Lower leg skin (tissue), 4 donors: ENCODE data around the gene CYP2C8. TPM values are rescaled to one million over a fixed set of nuclear protein-coding genes. Genes with fewer than 3 reads are reported as not detected.

Source experiments
- DNase-seq, 2 donors: peaks; one replicate each; pipeline ENCODE4 v3.0.0-alpha.2; 2019; ENCODE audit warnings: low spot score in 2 of 2
- H3K4me3 ChIP-seq: fragments of 200-600 bp; sonication (generic); 2 replicates; pipeline ENCODE4 v1.5.1; 2017; ENCODE audit warnings: mild to moderate bottlenecking, low read depth; ENCODE audit not compliant: poor library complexity, severe bottlenecking
- POLR2A ChIP-seq, 2 donors: fragments of 450-650 bp; IDR thresholded peaks; one replicate each; pipeline ENCODE4 v1.6.1; 2016 to 2017; ENCODE audit warnings: antibody characterized with exemption in 2 of 2, mild to moderate bottlenecking in 1 of 2, moderate library complexity in 1 of 2
- WGBS, 2 donors: methylation state at CpG; one replicate each; pipeline ENCODE4 v1.1.5; 2018; 5-methylcytosine and 5-hydroxymethylcytosine counted together
- intact Hi-C: fragments of 100-400 bp; cut with DNase I; formaldehyde crosslinking; loops from one replicate; pipeline ENCODE4 v1.15.0; 2023; ENCODE audit warnings: low total_unique reads
- total RNA-seq, 4 donors: library from RNA; depleted of rRNA; stranded (reverse); fragments of >200 nt; gene quantifications; one replicate each; pipeline ENCODE4 v1.1.0, GENCODE V29; 2016
- TF ChIP-seq, protein P1 (sequence below), 3 donors: fragments of 450-650 bp; IDR thresholded peaks; one replicate each; pipeline ENCODE4 v1.5.1; 2016; ENCODE audit warnings: antibody characterized with exemption in 3 of 3, mild to moderate bottlenecking in 3 of 3, moderate library complexity in 2 of 3

CYP2C8 gene
- total RNA-seq, 4 donors from 2014 or later = not detected

DNA sequence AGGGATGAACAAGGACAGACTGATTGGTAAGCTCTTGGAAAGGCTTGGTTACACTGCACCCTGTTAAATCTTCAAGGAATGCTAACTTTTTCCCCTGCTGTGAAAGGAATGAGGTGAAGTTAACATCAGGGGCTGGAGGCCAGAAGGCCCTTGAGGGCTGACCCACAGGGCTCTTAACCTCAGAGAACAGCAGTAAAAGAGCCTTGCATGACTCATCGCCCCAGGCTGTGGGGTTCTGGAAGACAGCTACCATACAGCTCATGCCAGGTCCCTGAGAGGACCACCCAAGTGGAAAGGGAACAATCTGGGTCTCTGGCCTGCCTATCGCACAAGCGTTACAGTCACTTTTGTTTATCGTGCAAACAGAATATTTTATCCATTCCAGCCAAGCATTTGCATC, 76.5 kb downstream of the CYP2C8 start:
- 77 to 84% methylated on average over 4 of the region's 4 CpGs for WGBS, 2 donors
- no peak overlapping the region for H3K4me3 ChIP-seq
- intact Hi-C loops = no loop called here

DNA sequence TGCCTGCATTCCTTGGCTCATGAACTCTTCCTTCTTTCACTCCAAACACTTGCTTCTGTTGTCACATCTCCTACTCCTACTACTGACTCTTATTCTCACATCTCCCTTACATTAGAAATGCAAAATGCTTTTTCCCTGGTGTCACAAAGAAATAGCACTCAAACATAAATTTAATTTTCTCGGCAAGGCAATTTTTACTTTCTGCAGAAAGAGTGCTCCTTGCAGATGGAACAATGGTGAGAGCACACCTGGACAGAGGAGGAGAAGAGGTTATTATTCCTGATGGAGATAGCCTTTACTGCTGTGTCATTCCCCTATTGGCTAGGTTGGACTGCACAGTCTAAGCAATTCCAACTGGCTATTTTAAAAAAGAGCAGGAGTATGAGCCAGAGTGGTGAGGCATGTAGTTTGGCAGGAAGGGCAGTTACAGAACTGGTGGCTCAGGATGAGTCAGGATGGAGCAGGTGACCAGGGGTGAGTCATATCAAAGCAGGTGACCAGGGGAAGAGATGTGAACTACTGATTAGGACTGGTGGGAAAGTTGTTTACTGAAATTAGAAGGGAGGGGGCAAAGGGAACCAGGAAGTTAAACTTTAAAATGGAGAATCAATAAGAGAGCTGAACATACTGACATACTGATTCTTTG, 77.9 kb downstream of the CYP2C8 start:
- TF ChIP-seq, protein P1, sequence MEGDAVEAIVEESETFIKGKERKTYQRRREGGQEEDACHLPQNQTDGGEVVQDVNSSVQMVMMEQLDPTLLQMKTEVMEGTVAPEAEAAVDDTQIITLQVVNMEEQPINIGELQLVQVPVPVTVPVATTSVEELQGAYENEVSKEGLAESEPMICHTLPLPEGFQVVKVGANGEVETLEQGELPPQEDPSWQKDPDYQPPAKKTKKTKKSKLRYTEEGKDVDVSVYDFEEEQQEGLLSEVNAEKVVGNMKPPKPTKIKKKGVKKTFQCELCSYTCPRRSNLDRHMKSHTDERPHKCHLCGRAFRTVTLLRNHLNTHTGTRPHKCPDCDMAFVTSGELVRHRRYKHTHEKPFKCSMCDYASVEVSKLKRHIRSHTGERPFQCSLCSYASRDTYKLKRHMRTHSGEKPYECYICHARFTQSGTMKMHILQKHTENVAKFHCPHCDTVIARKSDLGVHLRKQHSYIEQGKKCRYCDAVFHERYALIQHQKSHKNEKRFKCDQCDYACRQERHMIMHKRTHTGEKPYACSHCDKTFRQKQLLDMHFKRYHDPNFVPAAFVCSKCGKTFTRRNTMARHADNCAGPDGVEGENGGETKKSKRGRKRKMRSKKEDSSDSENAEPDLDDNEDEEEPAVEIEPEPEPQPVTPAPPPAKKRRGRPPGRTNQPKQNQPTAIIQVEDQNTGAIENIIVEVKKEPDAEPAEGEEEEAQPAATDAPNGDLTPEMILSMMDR (IDR thresholded peaks at IDR 0.05) = no peak
- TF ChIP-seq POLR2A (IDR thresholded peaks at IDR 0.05) = no peak
- no peak for DNase-seq
- 94 to 97% methylated on average over 1 of the region's 1 CpG for WGBS, 2 donors
- intact Hi-C loops = no loop called here
- H3K4me3 ChIP-seq = no peak overlapping the region

More for the DNA sequence above, 76.5 kb downstream of the CYP2C8 start:
- no peak for DNase-seq
- TF ChIP-seq, protein P1 (IDR thresholded peaks at IDR 0.05) = no peak

DNA sequence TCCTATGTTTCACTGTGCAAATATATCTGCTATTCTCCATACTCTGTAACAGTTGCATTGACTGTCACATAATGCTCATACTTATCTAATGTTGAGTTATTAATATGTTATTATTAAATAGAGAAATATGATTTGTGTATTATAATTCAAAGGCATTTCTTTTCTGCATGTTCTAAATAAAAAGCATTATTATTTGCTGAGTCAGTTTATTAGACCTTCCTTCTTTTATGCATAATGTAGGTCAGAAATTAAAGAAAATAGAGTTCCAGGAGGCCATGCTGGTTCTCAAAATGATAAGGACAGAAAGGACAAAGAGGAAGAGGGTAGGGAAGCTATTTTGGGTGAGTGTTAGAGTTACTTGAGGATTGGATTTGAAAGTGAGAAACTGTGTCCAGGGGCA, 80.1 kb downstream of the CYP2C8 start:
- intact Hi-C loops = no loop called here
- no peak overlapping the region for H3K4me3 ChIP-seq
- no peak for DNase-seq
- TF ChIP-seq, protein P1 (IDR thresholded peaks at IDR 0.05) = no peak
- no peak for TF ChIP-seq POLR2A (IDR thresholded peaks at IDR 0.05)

Other genes with a start within 250 kb of the CYP2C8 start
- gene CYP2C9, start 130.8 kb downstream of the CYP2C8 start, total RNA-seq = 1 to 10 TPM in 1 of 4 donors, under 1 TPM in 1, not detected in 2; 0.81 to 1.4 TPM
- 1 to 10 TPM in 3 of 4 donors, under 1 TPM in 1; 0.95 to 7.7 (median 2.7) TPM for gene ACSM6, start 124.7 kb upstream of the CYP2C8 start, total RNA-seq
- gene PDLIM1, start 221.5 kb upstream of the CYP2C8 start, total RNA-seq = 10 to 100 TPM; 46.3 to 85.0 (median 61.4) TPM